HCT116 (cell line): ENCODE data around the gene FBXO11. TPM values are rescaled to one million over a fixed set of nuclear protein-coding genes. Genes with fewer than 3 reads are reported as not detected.

Experiments
- ATAC-seq: fragments of 200-7000 bp; cut with Tn5 transposase; 2 replicates; pipeline ENCODE4 v1.9.1; 2020; ENCODE audit warnings: mild to moderate bottlenecking, moderate library complexity
- BruUV-seq: library from RNA; stranded (reverse); fragments of 400-500 nt; replicated peaks from 2 replicates; lab custom pipeline; 2021; lab: Mats Ljungman, UMichigan
- CTCF ChIA-PET: fragments of 300-600 bp; sonication (Branson Sonifier 250); formaldehyde crosslinking; loops from one replicate; lab custom pipeline; 2021; ENCODE audit warnings: antibody characterized with exemption; lab: Charles Lee
- POLR2A ChIA-PET: fragments of 300-600, 350-600 bp; sonication (Branson Sonifier 250); formaldehyde crosslinking; loops from one replicate; lab custom pipeline; 2021; ENCODE audit warnings: antibody characterized with exemption; lab: Charles Lee
- RAD21 ChIA-PET, 2 experiments: fragments of 300-600 bp; sonication (Branson Sonifier 250); formaldehyde crosslinking; loops; one replicate each; lab custom pipeline; 2023; ENCODE audit warnings: low total read pairs in 2 of 2; ENCODE audit not compliant: uncharacterized antibody in 2 of 2, unreplicated experiment in 2 of 2, low non-redundant PET in 1 of 2; lab: Charles Lee
- DNase-seq: peaks from one replicate; pipeline ENCODE4 v3.0.0-alpha.2; 2010; ENCODE audit warnings: low read depth, low spot score
- H2AFZ ChIP-seq: fragments of 200-600 bp; shearing (Covaris generic), sonication (generic); 2 replicates; pipeline ENCODE4 v1.6.1; 2017; ENCODE audit warnings: low read depth, mixed run types, mixed read lengths, antibody characterized with exemption, low read length; ENCODE audit not compliant: poor library complexity, severe bottlenecking
- H3K27ac ChIP-seq: 2 replicates; pipeline ENCODE4 v1.5.1; 2012; ENCODE audit warnings: low read depth, low read length
- H3K27me3 ChIP-seq: fragments of 200-600 bp; sonication (generic); 2 replicates; pipeline ENCODE4 v1.6.1; 2016; ENCODE audit warnings: mixed run types, low read length, mixed read lengths; ENCODE audit not compliant: insufficient read depth
- H3K36me3 ChIP-seq, 2 experiments: fragments of 200-500 bp in 1 of 2; fragments of 200-600 bp in 1 of 2; sonication (Bioruptor generic) in 1 of 2; sonication (generic) in 1 of 2; 2 replicates each; pipeline versions ENCODE4 v1.5.1 to v1.6.1; 2014 to 2016; ENCODE audit warnings: low read length in 2 of 2, inconsistent platforms in 1 of 2, mixed read lengths in 1 of 2, mixed run types in 1 of 2; ENCODE audit not compliant: insufficient read depth in 2 of 2, control insufficient read depth in 1 of 2
- H3K4me1 ChIP-seq, 2 experiments: fragments of 200-600 bp in 1 of 2; sonication (generic) in 1 of 2; 2 replicates each; pipeline versions ENCODE4 v1.5.1 to v1.6.1; 2012 to 2017; ENCODE audit warnings: low read length in 2 of 2, inconsistent platforms in 1 of 2, mild to moderate bottlenecking in 1 of 2, mixed read lengths in 1 of 2, mixed run types in 1 of 2, moderate library complexity in 1 of 2; ENCODE audit not compliant: insufficient read depth in 2 of 2, control insufficient read depth in 1 of 2
- H3K4me2 ChIP-seq: fragments of 200-600 bp; sonication (generic); 2 replicates; pipeline ENCODE4 v1.6.1; 2017; ENCODE audit warnings: mixed run types, low read length, mixed read lengths
- H3K4me3 ChIP-seq, 2 experiments: fragments of 200-600 bp in 1 of 2; sonication (generic) in 1 of 2; replicated peaks in 1 of 2; 2 replicates each; pipeline ENCODE4 v1.5.1; 2011 to 2016; ENCODE audit warnings: low read length in 2 of 2, control low read depth in 1 of 2, low read depth in 1 of 2, mild to moderate bottlenecking in 1 of 2, mixed read lengths in 1 of 2, mixed run types in 1 of 2
- H3K79me2 ChIP-seq: fragments of 200-600 bp; sonication (generic); 2 replicates; pipeline ENCODE4 v1.6.1; 2017; ENCODE audit warnings: mild to moderate bottlenecking, mixed run types, low read length, moderate library complexity, mixed read lengths; ENCODE audit not compliant: insufficient read depth
- H3K9ac ChIP-seq: fragments of 200-600 bp; sonication (generic); 2 replicates; pipeline ENCODE4 v1.6.1; 2016; ENCODE audit warnings: low read length, mixed read lengths
- H3K9me2 ChIP-seq: fragments of 200-600 bp; sonication (generic), shearing (Covaris generic); 2 replicates; pipeline ENCODE4 v1.6.1; 2017; ENCODE audit warnings: mixed run types, mild to moderate bottlenecking, moderate library complexity; ENCODE audit not compliant: insufficient read depth
- H3K9me3 ChIP-seq, 2 experiments: fragments of 200-500 bp in 1 of 2; fragments of 200-600 bp in 1 of 2; sonication (Bioruptor generic) in 1 of 2; sonication (generic) in 1 of 2; 2 replicates each; pipeline ENCODE4 v1.6.1; 2014 to 2017; ENCODE audit warnings: low read length in 2 of 2, mixed read lengths in 2 of 2, inconsistent platforms in 1 of 2, low read depth in 1 of 2, mild to moderate bottlenecking in 1 of 2, mixed run types in 1 of 2, moderate library complexity in 1 of 2; ENCODE audit not compliant: control insufficient read depth in 1 of 2, insufficient read depth in 1 of 2
- H4K20me1 ChIP-seq: fragments of 200-600 bp; sonication (generic), shearing (Covaris generic); 2 replicates; pipeline ENCODE4 v1.6.1; 2017; ENCODE audit warnings: mixed run types, mild to moderate bottlenecking, moderate library complexity; ENCODE audit not compliant: insufficient read depth
- ATF3 ChIP-seq: IDR thresholded peaks from 2 replicates; pipeline ENCODE4 v1.6.1; 2012
- CEBPB ChIP-seq: IDR thresholded peaks from 2 replicates; pipeline ENCODE4 v1.6.1; 2012; ENCODE audit warnings: low read depth
- EGR1 ChIP-seq: IDR thresholded peaks from 2 replicates; pipeline ENCODE4 v1.6.1; 2012; ENCODE audit warnings: low read depth
- EZH2phosphoT487 ChIP-seq: fragments of 200-600 bp; IDR thresholded peaks from 2 replicates; pipeline ENCODE4 v1.6.1; 2018; ENCODE audit warnings: antibody characterized with exemption, borderline replicate concordance
- FOSL1 ChIP-seq: IDR thresholded peaks from 2 replicates; pipeline ENCODE4 v1.6.1; 2012; ENCODE audit warnings: low read depth
- POLR2A ChIP-seq: IDR thresholded peaks from 2 replicates; pipeline ENCODE4 v1.7.0; 2011; ENCODE audit warnings: borderline replicate concordance; ENCODE audit not compliant: insufficient read depth, insufficient read length; ENCODE audit errors: extremely low read depth
- RAD21 ChIP-seq: IDR thresholded peaks from 2 replicates; pipeline ENCODE4 v1.6.1; 2012; ENCODE audit warnings: low read depth, mild to moderate bottlenecking
- SIN3A ChIP-seq: IDR thresholded peaks from 2 replicates; pipeline ENCODE4 v1.6.1; 2012; ENCODE audit warnings: low read depth
- YY1 ChIP-seq: IDR thresholded peaks from 2 replicates; pipeline ENCODE4 v1.6.1; 2011; ENCODE audit warnings: low read length, low read depth, moderate library complexity, mild to moderate bottlenecking; ENCODE audit not compliant: insufficient replicate concordance; ENCODE audit errors: extremely low read depth
- ZBTB33 ChIP-seq: IDR thresholded peaks from 2 replicates; pipeline ENCODE4 v1.6.1; 2011; ENCODE audit warnings: mild to moderate bottlenecking, low read length, moderate library complexity; ENCODE audit not compliant: insufficient replicate concordance; ENCODE audit errors: extremely low read depth
- ZNF274 ChIP-seq: fragments of 200-500 bp; sonication (Bioruptor generic); IDR thresholded peaks from 2 replicates; pipeline ENCODE4 v1.6.1; 2014; ENCODE audit warnings: mild to moderate bottlenecking, low read depth, low read length, inconsistent platforms
- intact Hi-C: fragments of 100-400 bp; cut with micrococcal nuclease; formaldehyde crosslinking; loops from 2 replicates; pipeline ENCODE4 v1.10.0; 2022
- total RNA-seq: library from RNA; stranded (reverse); gene quantifications from one replicate; pipeline ENCODE4 v1.2.1, GENCODE V29; 2021; ENCODE audit not compliant: unreplicated experiment

FBXO11 gene
- total RNA-seq, 1 experiment from 2014 or later = 60.2 TPM

DNA sequence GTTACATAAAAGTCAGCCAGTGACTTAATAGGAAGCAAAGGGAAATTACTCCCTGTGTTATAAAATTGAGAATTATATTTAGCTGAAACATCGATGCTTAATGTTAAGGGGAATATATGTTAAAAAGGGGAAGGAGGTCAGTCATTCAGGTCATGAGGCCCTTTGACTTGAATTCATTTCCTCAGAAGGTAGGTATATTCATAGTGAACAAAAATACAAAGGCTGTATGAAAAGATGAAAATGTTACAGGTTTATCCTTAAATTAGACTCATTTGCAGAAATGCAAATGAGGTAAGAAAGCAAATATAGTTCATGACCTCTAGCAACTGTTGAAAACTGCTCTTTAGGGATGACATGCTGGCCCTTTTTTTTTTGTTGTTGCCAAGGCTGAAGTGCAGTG lies 102.5 kb downstream of the FBXO11 start:
- intact Hi-C loops = no loop called here
- ChIA-PET RAD21 (no interaction called here), POLR2A (no interaction called here), CTCF (no interaction called here)
- ATAC-seq = no peak
- BruUV-seq = no TSS peak
- Histone ChIP-seq H3K36me3 (peaks cover 86 to 90% of the 10 kb centered on the region in 2 experiments), H3K9ac (no peak overlapping the region), H3K4me3 (no peak overlapping the region), H3K9me2 (no peaks in the 10 kb centered on the region), H3K27ac (no peak overlapping the region), H3K4me1 (no peaks in the 10 kb centered on the region), H2AFZ (no peak overlapping the region), H3K9me3 (no peaks in the 10 kb centered on the region)
- no peak for DNase-seq
- TF ChIP-seq RAD21 (no peak), ATF3 (no peak), EZH2phosphoT487 (no peak), FOSL1 (no peak), CEBPB (no peak), SIN3A (no peak), YY1 (no peak)
- TF ChIP-seq, all 23 proteins: peak for 0
- H3K4me2 ChIP-seq = no peak overlapping the region
- H3K79me2 ChIP-seq = peaks cover 65% of the 10 kb centered on the region
- no peaks in the 10 kb centered on the region for H3K27me3 ChIP-seq
- no peaks in the 10 kb centered on the region; the same call in 1 of the 2 replicates for H4K20me1 ChIP-seq

- Histone ChIP-seq H3K9me2 (no peaks in the 10 kb centered on the region), H3K27ac (no peak overlapping the region), H2AFZ (no peak overlapping the region), H3K9me3 (no peaks in the 10 kb centered on the region)
- intact Hi-C loops = no loop called here
- no peak for DNase-seq
- ChIA-PET CTCF (no interaction called here), POLR2A (no interaction called here)
- TF ChIP-seq ZBTB33 (no peak), EGR1 (no peak), POLR2A (no peak), ZNF274 (no peak)
- TF ChIP-seq, all 23 proteins: peak for 0
- no peaks in the 10 kb centered on the region for H3K4me1 ChIP-seq
- no peak overlapping the region for H3K4me2 ChIP-seq
- H3K36me3 ChIP-seq = peaks cover 85 to 88% of the 10 kb centered on the region in 2 experiments
- no peak overlapping the region for H3K4me3 ChIP-seq
- H3K9ac ChIP-seq = no peak overlapping the region
- H3K79me2 ChIP-seq = peaks cover 69% of the 10 kb centered on the region
- no TSS peak for BruUV-seq
- RAD21 ChIA-PET = no interaction called here
- no peaks in the 10 kb centered on the region; the same call in 1 of the 2 replicates for H4K20me1 ChIP-seq
- H3K27me3 ChIP-seq = no peaks in the 10 kb centered on the region
- ATAC-seq = no peak
Observed at GRCh38 chr2:47803363-47803762, 102.9 kb downstream of the FBXO11 start.
